Measurements from ENCODE around the gene MZB1.
"Not testable (repeated sequence)": the region's sequence is repeated elsewhere in the genome, so short reads cannot be mapped to it uniquely, and the experiment has no call there.

Gene MZB1

DNA sequence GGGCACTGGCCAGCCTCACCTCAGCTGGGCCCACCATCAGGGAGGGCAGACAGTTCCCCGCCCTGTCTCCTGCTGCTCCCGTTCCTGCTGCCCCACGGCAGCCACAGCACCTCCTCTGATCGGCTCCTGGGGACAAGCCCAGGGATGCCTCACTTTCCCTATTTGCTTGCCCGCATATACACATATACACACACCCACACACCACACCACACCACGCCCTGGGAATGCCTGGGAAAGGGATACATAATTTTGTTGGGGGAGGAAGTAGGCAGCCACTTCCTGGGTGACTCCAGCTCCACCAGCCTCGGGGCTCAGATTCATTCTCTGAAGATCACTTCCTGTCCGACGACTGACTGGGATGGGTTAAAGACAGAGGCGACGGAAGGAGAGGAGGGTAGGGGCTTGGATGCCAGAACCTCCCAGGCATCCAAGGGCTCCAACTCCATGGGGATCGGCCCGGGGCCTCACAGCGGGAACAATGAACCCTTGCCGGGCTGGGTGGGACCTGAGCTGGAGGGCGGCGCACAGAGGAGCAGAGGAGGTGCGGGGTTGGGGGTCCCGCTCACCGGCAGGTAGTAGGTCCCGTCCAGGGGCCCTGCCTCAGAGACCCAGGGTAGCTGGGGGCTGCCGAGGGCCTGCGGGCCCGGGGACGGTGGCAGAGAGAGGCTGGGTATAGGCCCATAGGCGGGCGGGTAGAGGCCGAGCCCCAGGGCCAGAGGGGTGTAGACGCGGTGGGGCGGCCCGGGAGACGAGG lies 2.0 kb upstream of the MZB1 start:
- no peak for DNase-seq

DNA sequence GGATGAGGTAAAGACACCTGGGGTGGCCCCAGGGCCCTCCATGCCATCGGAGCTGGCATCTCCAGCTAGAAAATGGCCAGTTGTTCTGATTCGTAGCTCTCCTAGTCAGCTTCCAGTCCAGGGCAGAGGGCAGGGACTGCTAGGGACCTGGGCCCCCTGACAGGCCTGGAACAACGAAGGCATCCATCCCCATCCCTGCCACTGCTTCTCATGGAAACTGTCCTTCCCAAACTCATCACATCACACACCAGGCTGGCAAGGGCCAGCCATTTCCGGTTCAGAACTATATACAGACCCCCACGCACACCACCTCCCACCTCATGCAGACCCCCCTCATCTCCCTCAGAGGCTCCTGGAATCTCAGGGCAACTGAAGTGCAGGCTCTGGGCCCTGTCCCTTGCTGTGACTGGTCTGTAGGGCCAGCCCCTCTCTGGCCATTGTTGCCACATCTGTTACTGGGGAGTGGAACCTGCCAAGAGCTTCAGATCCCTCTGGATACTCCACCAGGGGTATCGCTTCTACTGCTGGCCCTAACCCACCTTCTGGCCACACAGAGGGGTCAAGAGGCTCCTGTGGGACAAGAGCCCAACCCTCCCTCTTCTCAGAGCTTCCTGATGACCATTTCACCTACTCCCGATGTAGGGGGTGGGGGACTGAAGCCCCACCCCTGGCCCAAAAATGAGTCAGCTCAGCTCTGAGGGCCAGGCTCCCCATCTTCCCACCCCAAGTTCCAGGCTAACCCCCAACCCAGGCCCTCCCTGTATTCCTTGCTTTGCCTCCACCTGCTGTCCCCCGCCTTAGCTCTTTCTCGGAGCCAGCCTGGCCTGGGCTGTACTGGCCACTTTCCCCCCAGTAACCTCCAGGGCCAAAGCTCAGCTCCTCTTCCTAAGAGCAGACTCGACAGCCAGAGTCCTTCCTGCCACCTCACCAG lies 1.2 kb upstream of the MZB1 start:
- no peak for DNase-seq

DNA sequence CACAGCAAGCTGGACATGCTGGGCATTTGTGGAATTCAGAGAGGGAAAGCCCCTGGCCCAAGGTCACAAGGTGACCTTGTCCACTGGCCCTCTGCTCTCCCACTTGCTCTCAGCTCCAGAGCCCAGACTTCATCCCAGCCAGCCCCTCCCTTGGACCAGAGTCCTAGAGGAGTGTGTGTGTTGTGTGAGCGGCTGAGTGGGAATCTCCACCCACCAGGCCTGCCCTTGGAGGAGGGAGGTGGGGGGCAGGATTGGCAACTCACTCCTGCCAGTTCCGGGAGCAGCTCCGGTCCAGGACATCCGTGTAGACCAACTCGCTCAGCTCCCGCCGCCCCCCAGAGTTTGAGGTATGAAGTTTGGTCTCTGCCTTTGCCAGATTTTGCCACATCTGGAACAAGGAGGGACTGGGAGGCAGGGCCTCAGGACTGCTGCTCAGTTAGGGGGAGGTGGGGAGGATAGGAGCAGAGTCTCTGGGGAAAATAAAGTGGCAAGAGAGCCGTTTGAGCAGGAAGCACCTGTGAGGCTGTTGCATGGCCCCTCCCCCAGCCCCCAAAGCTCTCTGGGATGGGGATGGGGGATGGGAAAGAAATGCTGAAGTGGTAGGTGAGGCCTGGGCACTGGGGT lies 1.4 kb downstream of the MZB1 start:
- DNase-seq: no peak

DNA sequence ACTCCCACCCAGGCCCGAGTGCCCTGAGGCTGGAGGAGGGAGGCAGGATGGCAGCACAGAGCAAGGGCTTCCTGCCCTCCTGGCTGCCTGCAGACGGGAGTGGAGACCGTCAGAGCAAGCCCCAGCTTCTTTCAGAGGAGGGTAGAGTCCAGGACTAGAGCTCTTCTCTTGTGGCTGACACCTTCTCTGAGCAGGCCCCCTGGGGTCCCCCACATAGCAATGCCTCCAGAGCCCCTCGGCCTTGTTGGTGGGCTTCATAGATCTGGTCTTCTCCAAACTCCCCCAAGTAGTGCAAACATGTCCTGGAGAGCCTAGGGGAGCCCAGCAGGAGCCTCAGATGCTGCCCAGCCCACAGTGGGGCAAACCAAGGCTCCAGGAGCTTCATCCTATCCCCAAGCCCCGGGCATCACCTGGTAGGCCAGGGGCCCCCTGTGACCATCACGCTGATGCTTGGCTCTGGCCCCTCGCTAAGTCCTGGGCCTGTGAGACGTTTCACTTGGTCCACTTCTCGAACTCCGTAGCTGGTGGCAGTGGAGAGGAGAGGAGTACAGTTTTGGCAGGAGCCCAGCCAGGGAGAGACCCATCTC lies 2.0 kb downstream of the MZB1 start:
- no peak for DNase-seq

DNA sequence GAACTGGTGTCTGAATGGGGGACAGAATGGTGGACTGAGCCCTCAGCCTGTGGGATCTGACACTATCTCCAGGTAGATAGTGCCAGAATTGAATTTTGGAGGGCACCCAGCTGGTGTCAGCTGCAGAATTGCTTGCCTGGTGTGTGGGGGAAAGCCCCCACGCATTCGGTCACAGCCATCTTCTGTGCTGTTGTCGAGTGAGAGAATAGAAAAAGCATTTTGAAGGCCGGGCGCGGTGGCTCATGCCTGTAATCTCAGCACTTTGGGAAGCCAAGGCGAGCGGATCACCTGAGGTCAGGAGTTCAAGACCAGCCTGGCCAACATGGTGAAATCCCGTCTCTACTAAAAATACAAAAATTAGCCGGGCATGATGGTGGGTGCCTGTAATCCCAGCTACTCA lies 2.8 kb downstream of the MZB1 start:
- DNase-seq: not testable (repeated sequence)

DNA sequence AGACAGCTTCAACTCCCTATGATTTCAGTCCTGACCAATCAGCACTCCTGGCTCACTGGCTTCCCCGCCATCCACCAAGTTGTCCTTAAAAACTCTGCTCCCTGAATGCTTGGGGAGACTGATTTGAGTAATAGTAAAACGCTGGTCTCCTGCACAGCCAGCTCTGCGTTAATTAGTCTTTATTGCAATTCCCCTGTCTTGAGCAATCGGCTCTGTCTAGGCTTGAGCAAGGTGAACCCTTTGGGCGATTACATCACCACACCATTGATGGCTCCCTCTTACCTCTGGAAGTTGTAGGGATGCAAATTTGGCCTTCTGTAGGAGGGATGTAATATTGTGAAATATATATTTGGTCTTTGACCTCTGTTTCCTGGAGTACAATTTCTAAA lies 3.7 kb downstream of the MZB1 start:
- no peak for DNase-seq

DNA sequence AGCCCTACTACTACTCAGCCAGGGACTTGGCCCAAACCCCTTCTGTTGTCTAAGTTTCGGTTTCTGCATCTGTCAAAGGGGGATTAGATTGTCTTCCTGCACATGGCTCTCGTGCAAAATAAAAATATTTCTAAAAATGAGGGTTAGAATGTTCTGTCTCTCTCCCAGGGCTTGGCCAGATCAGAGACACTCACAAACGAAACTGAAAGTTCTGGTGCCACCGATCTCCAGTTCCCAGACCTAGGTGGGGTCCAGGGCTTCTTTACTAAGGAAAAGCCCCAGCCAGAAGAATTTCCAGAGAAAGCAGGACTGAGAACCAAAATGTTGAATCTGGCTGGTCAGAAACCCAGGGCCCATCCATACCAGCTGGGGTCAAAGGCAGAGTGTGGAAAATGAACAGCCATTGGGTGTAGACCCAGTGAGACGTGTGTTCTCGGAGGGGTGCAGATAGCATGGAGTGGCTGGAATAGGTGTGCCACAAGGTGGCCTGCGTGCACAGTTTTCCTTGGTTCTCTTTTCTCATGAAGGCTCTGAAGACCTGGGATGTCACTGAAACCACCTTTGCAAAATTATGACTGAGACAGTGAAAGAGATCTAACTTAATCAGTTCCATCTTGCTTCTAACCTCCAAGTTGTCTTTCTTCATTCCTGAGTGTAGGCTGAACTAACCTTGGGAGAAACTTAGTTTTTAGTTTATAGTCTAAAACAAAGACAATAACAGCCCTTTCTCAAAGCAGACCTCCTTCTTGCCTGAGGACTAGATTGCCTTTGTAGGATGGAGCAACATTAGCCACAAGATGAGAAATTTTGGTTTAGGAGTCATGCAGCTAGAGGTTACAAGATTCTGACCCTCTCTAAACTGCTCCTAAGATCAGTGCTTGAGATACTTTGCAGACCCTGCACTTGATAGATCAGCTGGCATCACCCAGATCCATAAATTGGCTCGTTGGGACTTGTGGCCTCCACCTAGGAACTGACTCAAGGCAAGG lies 4.4 kb downstream of the MZB1 start:
- no peak for DNase-seq

DNA sequence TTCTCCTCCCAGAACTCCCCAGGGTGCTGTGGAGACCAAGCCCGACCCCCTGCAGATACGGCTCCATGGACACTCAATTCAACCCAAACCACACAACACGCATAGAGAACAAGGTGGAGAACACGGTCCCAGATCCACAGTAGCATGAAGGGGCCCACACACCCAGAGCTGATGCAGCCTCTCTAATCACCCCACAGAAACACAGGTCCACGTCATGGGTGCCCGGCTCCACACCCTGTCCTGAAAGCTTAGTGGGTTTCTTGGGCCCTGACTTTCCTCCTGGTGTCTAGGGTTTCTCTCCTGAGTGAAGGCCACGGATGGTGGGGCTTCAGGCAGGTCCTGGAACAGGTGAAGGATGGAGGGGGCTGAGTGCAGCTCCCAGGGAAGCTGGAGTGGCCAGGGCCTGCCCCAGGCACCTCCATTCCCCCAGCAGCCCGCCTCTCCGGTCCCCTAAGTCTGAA lies 5.1 kb downstream of the MZB1 start:
- DNase-seq: no peak

DNA sequence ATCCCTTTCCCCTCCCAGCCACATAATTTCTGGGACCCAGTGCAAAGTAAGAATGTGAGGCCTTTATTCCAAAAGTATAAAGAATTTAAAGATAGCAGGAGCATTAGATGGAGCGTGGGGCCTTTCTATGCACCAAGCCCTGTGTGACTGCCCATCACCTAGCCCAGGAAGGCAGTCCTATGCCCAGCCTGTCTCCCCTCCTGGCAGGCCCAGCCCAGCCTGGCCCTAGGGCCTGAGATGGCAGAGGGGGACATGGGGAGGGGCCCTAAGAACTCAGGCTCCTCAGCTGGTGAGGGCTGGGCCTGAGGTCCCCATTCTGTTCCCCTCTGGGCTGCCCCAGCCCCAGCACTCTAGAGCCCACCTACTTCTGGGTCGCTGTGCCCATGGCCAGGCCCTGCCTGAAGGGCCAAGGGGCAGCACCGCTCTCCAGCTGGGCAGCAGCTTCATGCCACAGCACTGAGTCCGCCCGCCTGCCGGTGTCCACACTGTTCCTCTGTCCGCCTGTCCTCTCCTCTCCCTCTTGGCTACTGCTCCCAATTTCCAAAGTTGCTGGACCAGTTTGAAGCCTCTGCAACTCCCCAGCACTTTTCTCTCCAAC lies 5.6 kb downstream of the MZB1 start:
- DNase-seq: no peak

DNA sequence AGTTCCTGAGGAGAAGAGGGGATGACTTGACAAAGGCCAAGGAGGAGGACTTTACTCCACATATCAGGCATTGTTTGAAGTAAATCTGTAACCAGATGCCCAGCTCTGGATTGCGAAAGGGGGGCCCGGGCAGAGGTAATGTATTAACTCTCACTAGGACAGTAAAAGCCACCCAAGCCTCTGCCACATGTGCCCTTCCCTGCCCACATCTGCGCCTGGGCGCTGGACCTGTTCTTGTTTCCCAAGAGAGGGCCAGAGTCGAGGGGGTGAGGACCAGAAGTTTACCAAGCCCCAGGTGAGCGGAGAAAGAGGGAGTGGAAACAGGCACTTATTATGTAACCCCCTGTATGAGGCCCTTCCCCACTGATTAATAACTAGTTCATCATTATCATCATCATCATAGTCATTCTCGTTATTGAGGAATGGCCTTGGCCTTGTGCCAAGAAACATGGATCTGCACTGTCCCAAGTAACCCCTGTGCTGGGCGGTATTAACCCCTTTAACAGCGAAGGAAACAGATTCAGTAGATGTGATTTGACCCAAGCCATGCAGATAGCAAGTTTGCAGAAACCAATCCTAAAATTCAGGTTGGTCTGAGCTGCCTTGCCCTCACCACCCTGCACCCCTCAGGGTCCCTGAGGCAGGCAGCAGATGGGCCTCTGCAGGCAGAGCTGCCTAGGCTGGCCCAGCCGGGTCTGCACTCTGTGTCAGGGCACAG lies 6.3 kb downstream of the MZB1 start, which contains the start of gene SLC23A1:
Gene SLC23A1, minus strand, starts transcription at position 23 of the 718 bp plus-strand sequence. CDS start 44 bp downstream, outside the sequence.
- no peak for DNase-seq

DNA sequence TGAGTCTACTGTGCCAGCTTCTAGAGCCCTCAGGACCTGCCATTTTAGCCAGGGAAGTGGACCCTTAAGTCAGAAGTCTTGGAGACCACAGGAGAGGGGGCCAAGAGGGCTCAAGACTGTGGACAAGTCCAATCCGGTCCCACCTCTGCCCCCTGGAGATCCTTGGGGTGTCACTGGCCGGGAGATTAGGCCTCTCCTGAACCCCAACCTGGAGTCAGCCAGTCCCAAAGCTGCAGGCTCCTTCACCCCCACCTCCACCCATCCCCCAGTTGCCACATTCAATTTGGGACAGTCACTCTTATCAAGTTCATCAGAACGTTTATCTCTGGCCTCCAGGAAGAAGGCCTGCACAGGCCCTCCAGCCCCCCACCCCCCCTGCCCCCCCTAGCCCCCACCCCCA lies 6.9 kb downstream of the MZB1 start:
- no peak for DNase-seq

DNA sequence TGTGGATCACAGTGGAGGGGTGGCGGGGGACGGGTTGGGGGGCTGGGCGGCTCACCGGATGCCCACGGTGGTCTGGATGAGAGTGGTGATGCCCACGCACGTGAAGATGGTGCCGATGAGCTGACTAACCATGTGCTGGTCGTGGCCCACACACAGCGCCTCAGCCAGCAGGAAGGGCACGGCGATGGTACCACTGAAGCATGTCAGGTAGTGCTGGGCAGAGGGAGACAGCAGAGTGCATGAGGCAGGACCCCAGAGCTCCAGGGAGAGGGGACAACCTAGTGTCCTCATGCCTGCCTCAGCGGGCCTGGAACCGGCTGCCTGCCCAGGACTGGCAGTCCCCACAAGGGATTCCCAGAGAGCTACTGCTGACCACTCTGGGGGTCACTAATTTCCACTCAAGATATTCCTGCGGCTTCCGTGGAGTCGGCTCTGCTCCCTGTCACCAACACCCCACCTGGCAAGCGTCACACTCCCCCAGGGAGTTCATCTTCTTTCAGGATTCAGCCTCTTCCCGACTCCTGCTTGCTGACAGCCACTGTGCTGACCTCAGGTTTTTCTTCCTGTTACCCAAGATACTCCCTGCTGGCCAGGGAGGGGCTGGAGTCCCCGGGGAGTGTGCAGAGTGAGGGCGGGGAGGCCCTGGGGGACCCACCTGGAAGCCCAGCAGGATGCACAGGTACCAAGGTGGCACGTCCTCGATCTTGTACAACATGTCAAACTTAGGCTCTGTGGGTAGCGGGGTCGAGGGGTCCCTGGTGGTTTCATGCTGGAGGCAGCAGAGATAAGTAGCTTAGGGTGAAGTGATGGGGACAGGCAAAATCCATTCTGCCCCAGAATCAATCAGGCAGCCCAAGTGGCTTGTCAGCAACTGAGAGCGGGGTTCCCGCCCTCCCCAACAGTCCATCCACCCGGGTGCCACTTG lies 7.6 kb downstream of the MZB1 start:
- no peak for DNase-seq

DNA sequence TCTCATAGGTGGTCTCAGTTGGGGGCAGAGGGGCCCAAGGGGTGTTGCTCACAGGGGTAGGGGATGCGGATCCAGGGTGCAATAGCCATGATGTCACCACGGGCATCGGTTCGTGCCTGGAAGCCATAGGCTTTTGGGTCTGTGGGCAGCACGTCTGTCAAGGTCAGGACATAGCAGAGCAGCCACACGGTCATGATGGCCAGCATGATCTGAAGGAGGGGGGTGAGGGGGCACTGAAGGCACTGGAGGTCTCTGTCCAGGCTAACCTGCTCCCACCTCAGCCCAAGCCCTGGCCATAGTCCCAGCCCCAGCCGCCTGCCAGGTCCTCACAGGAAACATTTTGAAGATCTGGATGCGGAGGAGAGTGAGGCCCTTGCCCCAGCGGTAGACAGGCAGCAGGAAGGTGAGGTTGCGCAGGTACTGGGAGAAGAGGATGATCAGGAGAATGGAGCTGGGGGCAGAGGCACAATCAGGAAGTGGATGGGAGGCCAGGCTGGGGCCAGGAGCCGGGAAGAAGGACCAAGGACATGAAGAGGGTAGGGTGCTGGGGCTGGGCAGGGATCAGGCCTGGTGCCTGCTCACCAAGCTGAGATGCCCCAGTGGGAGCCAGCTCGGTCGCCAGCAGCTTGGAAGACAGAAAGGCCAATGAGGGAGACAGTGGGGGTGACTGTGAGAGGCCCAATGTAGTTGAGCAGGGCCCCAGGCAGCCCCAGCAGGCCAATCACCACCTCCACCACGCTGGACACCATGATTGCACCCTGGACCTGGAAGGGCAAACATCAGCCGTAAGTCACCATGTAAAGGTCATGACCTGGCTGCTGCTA lies 9.9 kb downstream of the MZB1 start:
- no peak for DNase-seq

DNA sequence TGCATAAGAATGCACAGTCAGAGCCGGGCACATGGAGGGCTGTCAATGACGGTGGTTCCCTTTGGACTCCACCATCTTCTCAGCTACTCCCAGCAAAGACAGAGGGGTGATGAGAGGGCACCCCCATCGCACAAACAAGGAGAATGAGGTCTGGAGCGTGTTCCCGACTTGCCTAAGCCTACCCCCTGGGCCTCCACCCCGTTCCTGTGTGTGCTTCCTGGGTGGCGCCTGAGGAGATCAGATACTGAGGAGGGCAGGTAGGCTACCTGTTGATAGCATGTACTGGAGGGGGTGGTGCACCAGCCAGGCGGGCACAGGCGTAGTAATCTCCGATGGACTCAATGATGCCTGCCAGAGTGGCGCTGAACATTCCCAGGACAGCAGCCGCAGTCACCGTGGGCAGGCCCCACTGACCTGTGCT lies 10.8 kb downstream of the MZB1 start:
- no peak for DNase-seq

DNA sequence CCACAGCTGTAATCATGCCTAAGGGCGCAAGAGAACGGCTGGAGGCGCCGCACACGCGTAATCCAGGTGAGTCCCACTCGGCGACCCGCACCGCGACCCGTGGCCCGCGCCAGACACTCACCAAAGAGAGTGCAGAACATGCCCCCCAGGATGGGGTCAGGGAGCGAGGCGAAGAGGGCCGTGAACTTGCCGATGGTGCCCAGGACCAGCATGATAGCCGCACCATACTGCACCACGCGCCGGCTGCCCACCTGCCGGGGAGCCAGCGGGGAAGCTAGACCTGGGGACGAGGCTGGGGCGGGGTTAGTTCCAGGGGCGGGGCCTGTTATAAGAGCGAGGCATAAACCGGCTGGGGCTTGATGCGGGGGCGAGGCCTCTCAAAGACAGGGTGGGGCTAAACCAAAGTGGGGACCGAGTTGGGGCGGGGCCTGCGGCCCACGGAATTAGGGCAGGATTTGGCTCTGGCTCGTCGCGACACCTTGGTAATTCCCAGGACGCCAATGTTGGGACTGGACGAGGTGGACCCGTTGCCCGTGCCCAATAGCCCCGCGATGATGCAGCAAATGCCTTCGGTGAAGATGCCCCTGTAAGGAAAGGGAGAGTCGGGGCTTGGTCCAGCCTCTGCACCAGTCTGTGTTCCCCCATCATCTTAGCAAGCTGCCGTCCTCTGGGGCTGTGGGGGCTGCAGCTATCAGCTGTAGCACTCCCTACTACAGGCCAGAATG lies 11.4 kb downstream of the MZB1 start:
- no peak for DNase-seq

DNA sequence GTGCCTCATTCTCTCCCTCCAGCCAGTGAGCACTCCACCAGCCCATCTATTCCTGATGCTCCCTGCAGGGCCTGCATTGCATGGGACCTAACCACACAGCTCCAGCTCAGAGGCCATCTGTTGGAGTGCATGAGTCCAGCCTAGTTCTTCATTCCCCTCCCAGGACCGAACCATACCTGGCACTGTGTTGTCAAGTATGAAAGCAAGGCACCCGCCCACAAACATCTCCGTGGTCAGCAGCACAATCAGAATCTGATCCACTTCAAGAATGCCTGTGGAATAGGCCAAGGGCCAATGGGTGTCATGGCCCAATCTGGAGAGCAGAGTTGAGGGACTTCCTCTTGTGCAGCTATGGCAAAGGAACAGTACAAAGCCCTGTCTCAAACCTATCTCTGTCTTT lies 12.5 kb downstream of the MZB1 start:
- no peak for DNase-seq

DNA sequence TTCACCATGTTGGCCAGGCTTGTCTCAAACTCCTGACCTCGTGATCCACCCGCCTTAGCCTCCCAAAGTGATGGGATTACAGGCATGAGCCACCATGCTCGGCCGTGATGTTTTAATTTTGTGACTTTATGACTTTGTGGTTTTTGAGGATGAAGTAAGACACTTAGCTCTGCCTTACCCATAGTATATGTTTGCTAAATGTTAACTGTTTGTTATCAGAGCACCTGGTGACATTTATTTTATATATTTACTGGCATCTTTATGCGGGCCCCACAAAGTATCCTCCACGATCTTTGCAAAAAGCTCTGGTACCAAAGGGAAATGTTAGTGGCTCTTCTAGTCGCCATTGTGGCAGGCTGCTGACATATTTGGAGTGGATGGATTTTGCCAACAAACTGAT lies 13.3 kb downstream of the MZB1 start:
- DNase-seq: no peak

DNA sequence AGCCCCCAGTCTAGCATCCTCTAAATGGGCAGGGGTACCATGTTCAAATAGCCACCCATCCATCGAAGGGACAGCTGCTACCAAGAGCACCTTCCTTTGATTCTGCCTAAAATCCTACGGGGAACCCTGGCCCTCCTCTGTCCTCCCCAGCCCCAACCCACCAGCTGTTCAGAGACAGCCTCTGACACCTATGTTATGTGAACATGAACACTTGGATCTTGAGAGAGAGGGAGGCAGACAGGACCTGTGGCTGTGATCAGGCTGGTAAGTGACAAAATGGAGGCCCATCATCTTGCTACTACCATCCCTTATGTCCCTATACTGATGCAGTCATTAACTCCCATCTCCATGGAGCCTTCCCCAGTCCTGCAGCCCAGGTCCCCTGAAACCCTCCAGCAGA lies 14.8 kb downstream of the MZB1 start:
- DNase-seq: no peak

All from activated naive CD4-positive, alpha-beta T cell treated with anti-CD3 and anti-CD28 coated beads, Interleukin-2, amount 50 U/mL, for 16 hours (primary cell).